NCI-H526 (cell line): ENCODE measurements around the gene LRRC26.

Experiments
- DNase-seq, 2 experiments: peaks; one replicate each; lab custom pipeline; 2025; lab: John Stamatoyannopoulos, UW

The LRRC26 gene

DNA sequence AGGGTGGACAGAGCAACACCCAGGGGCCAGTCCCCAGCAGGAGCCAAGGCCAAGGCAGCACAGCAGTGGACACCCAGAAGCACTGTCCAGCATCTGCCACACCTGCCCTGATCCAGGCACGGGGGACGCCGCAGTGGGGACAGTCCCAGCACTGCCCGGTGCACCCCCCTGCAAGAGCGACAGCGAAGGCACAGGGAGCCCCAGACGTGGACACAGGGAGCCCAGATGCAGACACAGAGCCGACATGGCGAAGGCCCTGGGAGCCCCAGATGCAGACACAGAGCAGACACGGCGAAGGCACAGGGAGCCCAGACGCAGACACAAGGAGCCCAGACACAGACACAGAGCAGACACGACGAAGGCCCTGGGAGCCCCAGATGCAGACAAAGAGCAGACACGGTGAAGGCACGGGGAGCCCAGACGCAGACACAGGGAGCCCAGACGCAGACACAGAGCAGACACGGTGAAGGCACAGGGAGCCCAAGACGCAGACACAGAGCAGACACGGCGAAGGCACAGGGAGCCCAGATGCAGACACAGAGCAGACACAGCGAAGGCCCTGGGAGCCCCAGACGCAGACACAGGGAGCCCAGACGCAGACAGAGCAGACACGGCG, 14.2 kb upstream of the LRRC26 start:
- no peak for DNase-seq

DNA sequence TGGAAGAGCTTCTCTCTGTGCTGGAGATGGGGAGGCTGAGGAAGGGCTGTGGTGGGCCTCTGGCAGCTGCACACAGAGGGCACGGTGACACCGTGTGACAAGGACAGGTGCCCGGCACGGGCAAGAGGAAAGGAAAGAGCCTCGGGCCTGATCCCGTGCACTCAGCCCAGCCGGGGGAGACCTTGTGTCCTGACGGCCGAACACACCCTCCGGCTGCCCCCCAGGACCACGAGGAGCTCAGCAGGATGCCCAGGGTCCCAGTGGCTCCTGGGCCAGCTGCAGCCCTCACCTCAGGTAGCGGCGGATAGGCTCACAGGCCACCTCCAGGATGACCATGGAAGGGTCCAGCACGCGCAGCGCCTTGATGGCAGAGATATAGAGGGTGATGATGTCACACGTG, 13.0 kb upstream of the LRRC26 start:
- no peak for DNase-seq

DNA sequence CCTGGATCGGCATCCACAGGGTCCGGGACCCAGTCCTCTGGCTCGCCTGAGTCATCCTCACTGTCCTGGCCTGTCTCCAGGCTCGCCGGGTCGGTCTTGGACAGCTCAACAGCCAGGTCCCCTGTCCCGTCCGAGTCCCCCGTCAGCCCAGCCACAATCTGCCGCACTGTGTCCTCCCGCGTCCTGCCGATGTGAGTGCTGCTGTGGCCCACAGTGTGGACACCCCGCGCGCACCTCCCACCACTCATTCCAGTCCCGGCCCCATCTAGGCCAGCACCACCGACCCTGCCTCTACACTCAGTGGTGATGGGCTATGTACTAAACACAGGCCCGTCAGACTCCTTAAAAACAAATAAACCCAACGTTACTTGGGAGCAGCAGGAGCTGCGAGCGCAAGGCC, 11.8 kb upstream of the LRRC26 start:
- DNase-seq, result no peak

- DNase-seq, result no peak
These were observed 10.6 kb upstream of the LRRC26 start for GRCh38 chr9:137180491-137180890.

GRCh38 chr9:137179761-137180160, 9.9 kb upstream of the LRRC26 start:
- no peak for DNase-seq

DNA sequence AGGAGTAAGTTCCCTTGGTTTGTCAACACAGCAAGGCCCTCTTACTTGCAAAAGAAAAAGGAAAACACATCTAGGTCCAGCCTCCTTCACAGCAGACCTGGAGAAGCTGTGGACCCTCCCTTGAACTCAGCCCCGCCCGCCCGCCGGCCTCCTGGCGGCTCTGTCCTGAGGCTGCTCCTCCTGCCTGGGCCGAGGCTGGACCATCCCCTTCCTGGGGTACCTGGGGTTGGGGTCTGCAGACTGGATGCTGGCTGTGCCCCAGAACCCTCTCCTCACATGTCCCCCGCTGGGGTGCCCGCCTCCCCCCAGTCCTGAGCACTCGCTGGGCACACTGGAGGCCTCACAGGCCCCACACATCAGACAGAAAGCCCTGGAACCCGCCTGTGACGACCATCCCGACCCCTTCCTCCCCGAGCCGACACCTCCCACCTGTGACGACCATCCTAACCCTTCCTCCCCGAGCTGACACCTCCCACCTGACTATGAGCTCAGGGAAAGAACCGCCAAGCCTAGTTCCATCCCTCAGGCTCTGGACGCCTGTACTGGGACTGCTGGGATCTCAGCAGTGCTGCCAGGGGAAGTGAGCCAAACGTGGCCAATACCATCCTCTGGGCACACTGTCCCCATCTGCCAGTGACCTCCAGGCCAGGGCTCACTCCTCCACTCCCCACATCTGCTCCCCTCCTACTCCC, 9.2 kb upstream of the LRRC26 start:
- no peak for DNase-seq

DNA sequence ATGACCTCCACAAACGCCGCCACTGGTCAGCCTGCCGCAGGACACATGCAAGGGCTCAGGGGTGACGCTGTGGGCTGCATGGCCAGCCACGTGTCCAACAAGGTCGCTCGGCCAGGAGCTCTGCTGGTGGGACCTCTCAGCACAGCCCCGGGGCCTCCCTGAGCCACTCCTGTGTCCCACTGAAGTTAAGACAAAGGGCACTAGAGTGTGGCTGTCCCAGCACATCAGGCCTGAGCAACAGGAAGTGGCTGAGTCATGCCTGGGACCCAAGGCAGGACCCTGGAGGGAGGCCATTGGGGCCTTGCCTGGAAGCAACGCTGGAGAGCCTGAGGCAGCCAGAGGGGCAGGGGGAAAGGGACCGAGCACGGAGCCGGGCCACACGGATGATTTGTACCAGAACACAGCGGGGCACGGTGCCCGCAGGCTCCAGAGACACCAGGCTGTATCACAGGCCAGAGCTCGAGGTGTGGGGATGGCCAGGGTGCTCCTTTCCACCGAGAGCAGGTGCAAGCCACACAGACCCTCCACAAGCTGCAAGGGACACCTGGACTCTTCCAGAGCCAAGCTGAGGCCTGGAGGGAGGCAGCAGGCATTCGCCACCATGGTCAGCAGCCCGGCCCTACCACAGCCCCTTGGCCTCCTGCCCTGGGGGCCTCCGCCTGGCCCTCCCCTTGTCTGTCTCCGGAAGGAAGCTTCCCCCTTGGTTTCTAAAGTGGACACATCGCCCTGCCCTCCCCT, 8.5 kb upstream of the LRRC26 start:
- DNase-seq, result no peak

GRCh38 chr9:137176302-137177182, 6.7 kb upstream of the LRRC26 start:
- peak in 1 of 2 experiments; percentile 69 for DNase-seq

DNA sequence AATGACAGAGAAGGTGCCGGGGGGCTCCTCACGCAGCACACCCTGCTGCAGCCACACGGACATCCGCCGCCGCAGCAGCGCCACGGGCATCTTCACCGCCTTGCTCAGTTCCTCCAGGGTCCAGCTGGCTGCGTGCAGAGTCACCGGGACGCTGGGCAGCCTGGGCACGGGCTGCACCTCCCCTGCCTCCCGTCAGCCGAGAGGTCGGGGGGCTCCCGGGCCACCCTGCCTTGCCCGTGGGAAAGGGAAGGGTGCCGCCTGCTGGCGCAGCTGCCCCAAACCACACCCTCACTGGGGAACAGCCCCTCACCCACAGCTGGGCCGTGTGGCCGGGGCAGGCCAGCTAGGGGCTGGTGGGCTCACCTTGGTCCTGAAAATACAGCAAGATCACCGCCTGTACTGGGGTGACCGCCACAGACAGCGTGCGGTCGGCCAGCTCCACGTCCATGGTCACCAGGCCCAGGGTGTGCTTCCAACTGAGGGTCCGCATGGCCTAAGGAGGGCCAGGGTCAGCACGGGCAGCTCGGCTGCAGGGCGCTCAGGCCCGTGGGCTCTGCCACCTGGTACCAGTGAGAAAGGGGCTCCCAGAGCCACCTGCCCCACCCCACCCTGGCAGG, 5.6 kb upstream of the LRRC26 start:
- no peak for DNase-seq

DNA sequence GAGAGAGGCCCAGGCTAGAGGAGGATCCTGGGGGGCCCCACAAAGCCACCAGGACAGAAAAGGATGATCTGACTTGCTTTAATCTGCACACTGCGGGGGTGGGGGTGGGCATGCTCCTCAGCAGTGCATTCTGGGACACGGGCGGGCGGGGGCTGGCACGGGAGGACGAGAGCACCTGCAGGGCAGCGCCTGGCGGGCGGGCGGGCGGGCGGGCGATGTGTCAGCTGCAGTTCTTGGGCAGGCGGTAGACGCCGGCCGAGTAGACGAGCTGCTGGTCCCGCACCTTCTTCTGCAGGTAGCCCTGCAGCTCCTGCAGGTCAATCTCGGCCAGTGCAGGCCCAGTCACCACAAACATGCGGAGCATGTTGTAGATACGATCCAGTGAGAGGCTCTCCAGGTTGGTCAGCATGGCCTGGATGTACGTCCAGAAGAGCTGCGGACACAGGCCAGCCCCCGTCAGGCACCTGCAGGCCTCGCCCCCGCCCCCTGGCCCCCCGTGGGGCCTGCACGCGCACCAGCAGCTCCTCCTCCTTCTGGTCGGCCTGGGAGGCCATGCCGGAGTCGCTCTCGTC, 5.0 kb upstream of the LRRC26 start:
- no peak for DNase-seq

DNA sequence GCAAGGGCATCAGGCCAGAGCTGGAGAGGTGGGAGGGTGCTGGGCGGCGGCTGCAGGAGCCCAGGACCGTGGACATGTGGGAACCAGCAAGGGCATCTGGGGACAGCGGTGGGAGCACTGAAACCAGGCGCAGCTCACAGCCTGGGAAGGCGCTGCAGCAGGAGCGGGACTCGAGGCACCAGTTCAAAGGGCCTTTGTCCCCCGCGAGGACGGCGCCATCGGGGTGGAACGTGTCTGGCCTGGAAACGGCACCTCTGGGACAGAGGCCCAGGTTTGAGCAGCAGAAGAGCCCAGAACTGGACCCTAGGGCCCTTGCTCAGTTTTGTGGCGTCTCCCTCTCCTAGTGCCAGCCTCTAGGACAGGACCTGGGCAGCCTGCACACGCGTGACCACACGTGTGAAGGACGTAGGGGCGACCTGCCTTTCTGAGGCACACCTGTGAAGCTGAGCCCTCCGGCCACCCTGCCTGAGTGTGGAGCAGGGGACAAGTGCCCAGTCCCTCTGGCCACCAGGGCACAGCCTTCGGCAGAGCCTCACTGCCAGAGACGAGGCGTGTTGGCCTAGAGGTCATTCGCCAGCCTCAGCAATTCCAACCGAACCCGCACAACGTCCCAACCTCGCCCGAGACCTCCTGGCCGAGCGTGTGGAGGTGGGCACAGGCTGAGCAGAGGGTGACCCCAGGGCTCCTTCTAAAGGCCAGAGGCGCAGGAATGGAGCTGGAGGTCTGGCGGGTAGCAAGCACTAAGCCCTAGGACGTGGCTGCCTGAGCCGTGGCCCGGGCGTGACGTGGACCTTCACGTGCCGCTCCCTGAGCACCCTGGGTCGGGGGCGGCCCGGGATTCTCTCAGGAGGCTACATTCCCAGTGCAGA, 4.2 kb upstream of the LRRC26 start:
- no peak for DNase-seq

GRCh38 chr9:137172901-137173795, 3.3 kb upstream of the LRRC26 start:
- DNase-seq, result peak in 1 of 2 experiments; percentile 49

DNA sequence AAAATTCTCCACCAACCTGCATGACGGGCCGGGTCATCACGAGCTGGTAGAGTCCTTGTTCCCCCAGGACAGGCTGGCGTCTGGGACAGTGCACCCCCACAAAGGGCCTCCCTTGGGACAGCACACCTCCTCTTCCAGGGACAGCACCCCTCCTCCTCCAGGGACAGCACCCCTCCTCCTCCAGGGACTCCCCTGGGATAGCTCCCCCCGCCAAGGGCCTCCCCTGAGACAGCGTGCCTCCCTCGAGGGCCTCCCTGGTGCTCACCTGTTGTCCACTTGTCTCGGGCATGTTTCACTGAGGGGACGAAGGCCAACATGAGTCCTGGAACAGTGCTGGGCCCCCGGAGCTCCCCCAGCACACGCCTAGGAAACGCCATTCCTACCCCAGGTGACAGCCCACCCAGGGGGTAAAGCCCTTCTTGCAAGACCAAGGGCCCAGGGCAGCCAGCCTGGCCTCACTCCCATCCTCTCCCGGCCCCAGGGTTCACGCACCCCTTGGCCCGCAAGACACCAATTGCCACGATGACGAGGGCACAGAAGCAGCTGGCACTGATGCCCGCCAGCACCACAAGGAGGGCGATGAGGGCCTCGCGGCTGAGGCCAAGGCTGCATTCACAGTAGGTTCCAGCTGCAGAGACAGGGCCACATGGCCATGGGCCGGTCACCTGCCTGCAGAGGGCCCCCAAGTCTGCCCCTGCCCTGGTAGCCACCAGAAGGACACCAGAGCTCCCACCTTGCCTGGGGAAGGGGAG, 1.5 kb upstream of the LRRC26 start:
- DNase-seq, result no peak

GRCh38 chr9:137170486-137171148, 766 bp upstream of the LRRC26 start:
- DNase-seq, result no peak

DNA sequence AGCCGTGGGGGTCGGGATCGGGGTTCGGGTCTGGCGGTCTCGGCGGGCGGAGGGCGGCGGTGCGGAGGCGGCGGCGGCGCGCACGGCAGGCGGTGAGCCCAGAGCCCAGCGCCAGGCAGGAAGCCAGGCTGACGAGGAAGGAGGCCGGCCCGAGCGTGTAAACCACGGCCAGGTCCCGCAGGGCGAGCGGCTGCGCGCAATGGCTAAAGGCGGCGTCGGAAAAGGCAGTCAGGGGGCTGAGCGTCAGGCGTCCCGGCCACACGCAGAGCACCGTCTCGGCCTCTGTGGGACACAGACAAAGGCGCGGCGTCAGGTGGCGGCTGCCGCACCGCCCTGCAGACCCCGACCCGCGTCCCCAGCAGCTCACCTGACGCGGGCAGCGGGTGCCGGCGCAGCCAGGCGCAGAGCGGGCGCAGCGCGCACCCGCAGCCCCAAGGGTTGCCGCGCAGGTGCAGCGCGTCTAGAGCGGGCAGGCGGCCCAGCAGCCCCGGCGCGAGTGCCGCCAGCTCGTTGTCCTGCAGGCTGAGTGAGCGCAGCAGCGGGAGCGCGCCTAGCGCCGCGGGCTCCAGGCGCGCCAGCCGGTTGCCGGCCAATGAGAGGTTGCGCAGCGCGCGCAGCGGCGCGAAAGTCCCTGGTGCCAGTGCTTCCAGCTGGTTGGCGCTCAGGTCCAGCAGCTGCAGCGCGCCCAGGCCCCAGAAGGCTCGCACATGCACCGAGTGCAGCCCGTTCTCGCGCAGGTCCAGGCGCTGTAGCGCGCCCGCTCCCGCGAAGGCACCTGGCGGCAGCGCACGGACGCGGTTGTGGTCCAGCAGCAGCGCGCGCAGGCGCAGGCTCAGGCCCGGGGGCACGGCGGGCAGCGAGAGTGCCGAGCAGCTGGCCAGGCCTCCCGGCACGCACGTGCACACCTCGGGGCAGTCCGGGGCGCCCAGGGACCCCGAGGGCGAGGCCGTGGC, 671 bp downstream of the LRRC26 start:
- peak; percentile 47 to 89 for DNase-seq

DNA sequence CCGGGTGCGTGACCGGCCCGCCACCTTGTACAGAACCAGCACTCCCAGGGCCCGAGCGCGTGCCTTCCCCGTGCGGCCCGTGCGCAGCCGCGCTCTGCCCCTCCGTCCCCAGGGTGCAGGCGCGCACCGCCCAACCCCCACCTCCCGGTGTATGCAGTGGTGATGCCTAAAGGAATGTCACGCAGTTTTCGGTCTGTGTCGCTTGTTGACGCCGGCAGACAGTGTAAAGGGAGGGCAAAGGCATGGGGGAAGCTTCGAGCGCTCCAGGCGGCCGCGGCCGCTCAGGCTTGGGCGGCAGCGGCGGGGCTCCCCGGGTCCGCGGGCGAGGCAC, 1.3 kb downstream of the LRRC26 start:
- peak in 1 of 2 experiments; percentile 55 for DNase-seq
